H1 (cell line): ENCODE results near the gene LHPP. TPM values are rescaled to one million over a fixed set of nuclear protein-coding genes. Genes with fewer than 3 reads are reported as not detected.

Experiments used
- CTCF ChIA-PET: fragments of 300-600 bp; sonication (Branson Sonifier 250); formaldehyde crosslinking; loops from one replicate; lab custom pipeline; 2021; ENCODE audit not compliant: partially characterized antibody; lab: Charles Lee
- POLR2A ChIA-PET: fragments of 300-600 bp; sonication (Branson Sonifier 250); formaldehyde crosslinking; loops from one replicate; lab custom pipeline; 2021; ENCODE audit warnings: inconsistent platforms; ENCODE audit not compliant: partially characterized antibody; lab: Charles Lee
- DNase-seq, 2 experiments: peaks; one replicate each; pipeline versions ENCODE4 v3.0.0 to v3.0.0-alpha.2; 2010 to 2022; ENCODE audit warnings: low spot score in 2 of 2, low read depth in 1 of 2, mixed read lengths in 1 of 2
- FAIRE-seq: peaks from 2 replicates; lab custom pipeline; 2011; peaks lifted over from hg19 to GRCh38; lab: Jason Lieb, UNC
- H2AFZ ChIP-seq: 2 replicates; pipeline ENCODE4 v1.8.1; 2012; ENCODE audit warnings: low read length, inconsistent platforms
- H2AK5ac ChIP-seq: 2 replicates; pipeline ENCODE4 v1.6.1; 2013; ENCODE audit warnings: low read depth, low read length
- H2BK120ac ChIP-seq: replicated peaks from 2 replicates; pipeline ENCODE3; 2013; ENCODE audit warnings: low read depth, low read length, inconsistent platforms
- H2BK12ac ChIP-seq: 2 replicates; pipeline ENCODE4 v1.6.1; 2013; ENCODE audit warnings: low read depth, low read length
- H2BK15ac ChIP-seq: 2 replicates; pipeline ENCODE4 v1.6.1; 2013; ENCODE audit warnings: low read length
- H2BK20ac ChIP-seq: 2 replicates; pipeline ENCODE4 v1.6.1; 2013; ENCODE audit warnings: low read length
- H2BK5ac ChIP-seq: 2 replicates; pipeline ENCODE4 v1.6.1; 2013; ENCODE audit warnings: low read depth, low read length
- H3K14ac ChIP-seq: 2 replicates; pipeline ENCODE4 v1.6.1; 2013; ENCODE audit warnings: inconsistent platforms; ENCODE audit not compliant: insufficient read length
- H3K18ac ChIP-seq: 2 replicates; pipeline ENCODE4 v1.6.1; 2013; ENCODE audit warnings: low read length; ENCODE audit errors: extremely low read depth
- H3K23ac ChIP-seq: 2 replicates; pipeline ENCODE4 v1.6.1; 2013; ENCODE audit warnings: inconsistent platforms; ENCODE audit not compliant: insufficient read length
- H3K23me2 ChIP-seq: 2 replicates; pipeline ENCODE4 v1.6.1; 2013; ENCODE audit warnings: low read depth, low read length
- H3K27ac ChIP-seq: 2 replicates; pipeline ENCODE4 v1.6.1; 2011; ENCODE audit warnings: low read depth, low read length, inconsistent platforms
- H3K27me3 ChIP-seq, 4 experiments: replicated peaks in 1 of 4; 1 replicate in 1 of 4; 2 replicates in 3 of 4; pipeline versions ENCODE4 v1.6.1 to v1.8.1; 2011 to 2013; ENCODE audit warnings: low read length in 3 of 4, mild to moderate bottlenecking in 3 of 4, inconsistent platforms in 2 of 4, mixed read lengths in 2 of 4, moderate library complexity in 1 of 4; ENCODE audit not compliant: control insufficient read depth in 3 of 4, insufficient read depth in 3 of 4; ENCODE audit errors: extremely low read depth in 1 of 4
- H3K36me3 ChIP-seq, 4 experiments: 2 replicates each; pipeline versions ENCODE4 v1.6.1 to v1.8.1; 2011 to 2013; ENCODE audit warnings: mild to moderate bottlenecking in 4 of 4, low read length in 3 of 4, moderate library complexity in 2 of 4, control low read depth in 1 of 4, inconsistent platforms in 1 of 4; ENCODE audit not compliant: insufficient read depth in 4 of 4, control insufficient read depth in 2 of 4
- H3K4ac ChIP-seq: replicated peaks from 2 replicates; pipeline ENCODE3; 2013; ENCODE audit warnings: low read length, low read depth, mixed read lengths, inconsistent platforms; ENCODE audit not compliant: insufficient read length
- H3K4me1 ChIP-seq, 4 experiments: replicated peaks in 1 of 4; 1 replicate in 1 of 4; 2 replicates in 3 of 4; pipeline versions ENCODE4 v1.6.1 to v1.8.1; 2011 to 2013; ENCODE audit warnings: low read length in 3 of 4, inconsistent platforms in 2 of 4, mixed read lengths in 1 of 4; ENCODE audit not compliant: insufficient read depth in 4 of 4, control insufficient read depth in 3 of 4
- H3K4me2 ChIP-seq, 2 experiments: 2 replicates each; pipeline versions ENCODE4 v1.6.1 to v1.8.1; 2011 to 2013; ENCODE audit warnings: low read depth in 2 of 2, low read length in 2 of 2, control low read depth in 1 of 2, inconsistent platforms in 1 of 2, mild to moderate bottlenecking in 1 of 2; ENCODE audit not compliant: insufficient read depth in 1 of 2
- H3K4me3 ChIP-seq, 4 experiments: fragments of 200-600, 300-600 bp in 1 of 4; sonication (generic), shearing (Covaris generic), sonication (Bioruptor Twin) in 1 of 4; 2 replicates each; pipeline versions ENCODE4 v1.5.1 to v1.8.1; 2011 to 2016; ENCODE audit warnings: low read length in 4 of 4, low read depth in 3 of 4, control low read depth in 2 of 4, inconsistent platforms in 2 of 4, mild to moderate bottlenecking in 2 of 4, mixed read lengths in 1 of 4, moderate library complexity in 1 of 4; ENCODE audit not compliant: insufficient read depth in 2 of 4; ENCODE audit errors: extremely low read depth in 1 of 4
- H3K56ac ChIP-seq: replicated peaks from 2 replicates; pipeline ENCODE3; 2013; ENCODE audit warnings: low read depth, mild to moderate bottlenecking, mixed read lengths, low read length, inconsistent platforms; ENCODE audit not compliant: insufficient read length
- H3K79me1 ChIP-seq: 2 replicates; pipeline ENCODE4 v1.6.1; 2013; ENCODE audit warnings: low read depth, low read length, control low read depth
- H3K79me2 ChIP-seq, 2 experiments: 2 replicates each; pipeline versions ENCODE4 v1.6.1 to v1.8.1; 2012 to 2013; ENCODE audit warnings: low read length in 2 of 2, mild to moderate bottlenecking in 2 of 2, inconsistent platforms in 1 of 2; ENCODE audit not compliant: insufficient read depth in 2 of 2, control insufficient read depth in 1 of 2
- H3K9ac ChIP-seq, 4 experiments: replicated peaks in 1 of 4; 1 replicate in 1 of 4; 2 replicates in 3 of 4; pipeline versions ENCODE4 v1.6.1 to v1.8.1; 2011 to 2013; ENCODE audit warnings: low read depth in 3 of 4, low read length in 3 of 4, control low read depth in 2 of 4, mild to moderate bottlenecking in 2 of 4, moderate library complexity in 2 of 4, inconsistent platforms in 1 of 4; ENCODE audit errors: extremely low read depth in 1 of 4
- H3K9me3 ChIP-seq, 2 experiments: 2 replicates each; pipeline versions ENCODE4 v1.6.1 to v1.8.1; 2012 to 2013; ENCODE audit warnings: mild to moderate bottlenecking in 2 of 2, moderate library complexity in 2 of 2, control low read depth in 1 of 2, inconsistent platforms in 1 of 2, low read depth in 1 of 2, low read length in 1 of 2, mixed read lengths in 1 of 2; ENCODE audit not compliant: insufficient read depth in 2 of 2
- H4K20me1 ChIP-seq, 2 experiments: replicated peaks in 1 of 2; 2 replicates each; pipeline versions ENCODE3 to v1.8.1; 2011 to 2013; ENCODE audit warnings: inconsistent platforms in 2 of 2, low read length in 2 of 2, mild to moderate bottlenecking in 1 of 2; ENCODE audit not compliant: insufficient read depth in 2 of 2, control insufficient read depth in 1 of 2
- H4K5ac ChIP-seq: 2 replicates; pipeline ENCODE4 v1.6.1; 2013; ENCODE audit warnings: low read length, low read depth, mixed read lengths, inconsistent platforms; ENCODE audit not compliant: insufficient read length
- H4K8ac ChIP-seq: 2 replicates; pipeline ENCODE4 v1.8.0; 2013; ENCODE audit warnings: mild to moderate bottlenecking, moderate library complexity, low read length, inconsistent platforms; ENCODE audit not compliant: insufficient read depth; ENCODE audit errors: extremely low read depth
- H4K91ac ChIP-seq: replicated peaks from 2 replicates; pipeline ENCODE3; 2013; ENCODE audit warnings: low read length, mixed read lengths, inconsistent platforms; ENCODE audit not compliant: insufficient read length
- ATF3 ChIP-seq: IDR thresholded peaks from 2 replicates; pipeline ENCODE4 v1.6.1; 2011; ENCODE audit warnings: low read depth, mild to moderate bottlenecking, low read length; ENCODE audit not compliant: insufficient read depth
- CBX5 ChIP-seq: fragments of 300-800, 300-1000 bp; sonication (generic); IDR thresholded peaks from 2 replicates; pipeline ENCODE4 v1.7.1; 2016; ENCODE audit warnings: antibody characterized with exemption, low read length, low read depth
- CBX8 ChIP-seq: fragments of 300-800, 300-1000 bp; sonication (generic); IDR thresholded peaks from 2 replicates; pipeline ENCODE4 v1.7.1; 2016; ENCODE audit warnings: low read depth, low read length, borderline replicate concordance
- CHD1 ChIP-seq: IDR thresholded peaks from 2 replicates; pipeline ENCODE4 v1.6.1; 2012; ENCODE audit warnings: low read depth, low read length, improper control_type of control experiment
- EP300 ChIP-seq, 2 experiments: IDR thresholded peaks; 1 replicate in 1 of 2; 2 replicates in 1 of 2; pipeline ENCODE4 v1.6.1; 2011 to 2012; ENCODE audit warnings: low read depth in 2 of 2, low read length in 2 of 2, mild to moderate bottlenecking in 2 of 2, borderline replicate concordance in 1 of 2, inconsistent platforms in 1 of 2, moderate library complexity in 1 of 2
- KDM1A ChIP-seq: fragments of 200-600, 300-600 bp; sonication (generic); IDR thresholded peaks from 2 replicates; pipeline ENCODE4 v1.7.1; 2016; ENCODE audit warnings: mild to moderate bottlenecking, low read length, borderline replicate concordance
- MAFK ChIP-seq: IDR thresholded peaks from 2 replicates; pipeline ENCODE4 v1.6.1; 2012; ENCODE audit warnings: low read depth, mild to moderate bottlenecking, improper control_type of control experiment, low read length
- PHF8 ChIP-seq: fragments of 200-600 bp; sonication (generic); conservative IDR thresholded peaks from 2 replicates; pipeline ENCODE4 v1.7.1; 2012; ENCODE audit warnings: low read depth, mild to moderate bottlenecking, inconsistent platforms, low read length, moderate library complexity
- POU5F1 ChIP-seq: IDR thresholded peaks from 2 replicates; pipeline ENCODE4 v1.6.1; 2011; ENCODE audit warnings: low read depth, mild to moderate bottlenecking, low read length, moderate library complexity
- SP4 ChIP-seq: IDR thresholded peaks from 2 replicates; pipeline ENCODE4 v1.6.1; 2012; ENCODE audit warnings: low read length, inconsistent platforms
- SRF ChIP-seq: IDR thresholded peaks from 2 replicates; pipeline ENCODE4 v1.6.1; 2011; ENCODE audit warnings: mild to moderate bottlenecking, low read depth, low read length, moderate library complexity
- TEAD4 ChIP-seq: IDR thresholded peaks from 2 replicates; pipeline ENCODE4 v1.6.1; 2012; ENCODE audit warnings: low read depth, low read length, inconsistent platforms, mixed read lengths
- USF2 ChIP-seq: IDR thresholded peaks from 2 replicates; pipeline ENCODE4 v1.6.1; 2011; ENCODE audit warnings: low read length, improper control_type of control experiment
- WGBS, 2 experiments: shearing (Covaris generic) in 1 of 2; methylation state at CpG; one replicate each; pipeline versions ENCODE4 v1.1.6 to v1.1.7; 2013 to 2015; ENCODE audit warnings: low lambda C conversion rate in 2 of 2, mixed read lengths in 2 of 2, inconsistent platforms in 1 of 2, low coverage in 1 of 2, missing lambda C conversion rate in 1 of 2; ENCODE audit not compliant: insufficient replicate concordance in 2 of 2, insufficient coverage in 1 of 2, insufficient read length in 1 of 2; ENCODE audit errors: extremely low coverage in 1 of 2, missing lambda C conversion rate in 1 of 2; 5-methylcytosine and 5-hydroxymethylcytosine counted together
- polyA plus RNA-seq, 7 experiments: library from polyadenylated mRNA; depleted of rRNA in 3 of 7; stranded (reverse) in 5 of 7; unstranded in 2 of 7; fragments of >200 nt in 5 of 7; fragments of 200-250 nt in 2 of 7; gene quantifications; 1 replicate in 5 of 7; 2 replicates in 1 of 7; 4 replicates in 1 of 7; pipeline versions ENCODE4 v1.2.1 to v1.2.3, GENCODE V29; 2011 to 2013; ENCODE audit warnings: missing spikeins in 2 of 7, mixed read lengths in 2 of 7
- total RNA-seq: library from RNA; stranded (reverse); fragmentation: NEBNext Ultra II Directional; extraction: Animal tissue kit (Norgen Biotek cat#: 25700); gene quantifications from 2 replicates; pipeline ENCODE4 v1.2.1, GENCODE V29; 2021

Gene LHPP
- total and polyA plus RNA-seq, 2 of the 8 experiments (the other 6 are each of a cell fraction or from before 2014, with no cell fraction given) = 26.0 to 45.0 TPM

DNA sequence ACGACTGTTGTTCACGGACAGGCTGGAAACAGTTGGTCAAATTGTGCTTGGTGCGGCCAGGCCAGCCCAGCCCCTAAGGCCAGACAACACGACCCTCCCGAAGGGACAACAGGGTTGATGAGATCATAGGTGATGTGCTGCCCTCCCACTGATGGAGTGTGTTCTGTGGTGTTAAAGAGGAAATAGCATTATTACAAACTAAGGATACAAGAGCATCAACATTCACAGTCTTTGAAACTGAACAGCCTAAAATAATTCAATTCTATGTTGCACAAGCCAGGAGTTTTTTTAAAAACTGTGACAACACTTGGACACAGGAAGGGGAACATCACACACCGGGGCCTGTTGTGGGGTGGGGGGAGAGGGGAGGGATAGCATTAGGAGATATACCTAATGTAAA lies 194.9 kb downstream of the LHPP start:
- ChIA-PET POLR2A (interaction anchor here (0.9 kb wide), 1 partner anchor 78 kb away, joined by 3 read pairs; no protein-coding TSS in a partner anchor), CTCF (interaction anchor here (1.0 kb wide), 1 partner anchor 222 kb away, joined by 4 read pairs; no protein-coding TSS in a partner anchor)
- Histone ChIP-seq H2BK20ac (no peak overlapping the region), H3K79me2 (no peaks in the 10 kb centered on the region), H3K4me3 (no peak overlapping the region), H3K36me3 (no peaks in the 10 kb centered on the region), H2AFZ (no peak overlapping the region), H2BK5ac (no peak overlapping the region), H4K20me1 (peaks cover 0 to 7% of the 10 kb centered on the region in 2 experiments), H2BK120ac (no peak overlapping the region), H3K56ac (no peak overlapping the region), H3K4me2 (no peak overlapping the region), H3K9me3 (no peaks in the 10 kb centered on the region), H3K27ac (no peak overlapping the region), H3K14ac (no peak overlapping the region), H3K79me1 (peaks cover 4% of the 10 kb centered on the region), H3K4me1 (peaks cover 0 to 6% (median 3%) of the 10 kb centered on the region in 4 experiments; a peak in 6 of 7 replicates), H3K27me3 (no peaks in the 10 kb centered on the region), H2AK5ac (no peak overlapping the region), H3K23me2 (no peaks in the 10 kb centered on the region), H4K5ac (no peak overlapping the region), H2BK12ac (no peak overlapping the region), H4K8ac (no peak overlapping the region), H3K18ac (no peak overlapping the region), H2BK15ac (no peak overlapping the region), H3K4ac (no peak overlapping the region), H3K23ac (no peak overlapping the region), H3K9ac (no peak overlapping the region), H4K91ac (no peak overlapping the region)
- FAIRE-seq (no peak), DNase-seq (no peak)
- WGBS, 2 experiments = 84% methylated on average over 6 of the region's 6 CpGs; no CpG with 5 or more reads in 1 of the 2 experiments
- TF ChIP-seq TEAD4 (no peak), CHD1 (no peak), MAFK (no peak), ATF3 (no peak), KDM1A (no peak), CBX8 (no peak), PHF8 (no peak), SRF (no peak), CBX5 (no peak), POU5F1 (no peak), EP300 (IDR thresholded peaks at IDR 0.05; ENCODE audit: borderline replicate concordance in 1 of 2, low read depth in 2 of 2, low read length in 2 of 2) (no peak), USF2 (no peak), SP4 (no peak)
